DOHH2 (cell line): ENCODE data around the gene PCYOX1L.

Source experiments
- H3F3A ChIP-seq: fragments of 200-600 bp; sonication (generic), shearing (Covaris generic); 2 replicates; pipeline ENCODE4 v1.6.0; 2016; ENCODE audit warnings: antibody characterized with exemption, mild to moderate bottlenecking; ENCODE audit not compliant: control insufficient read depth, insufficient read depth
- H3K27ac ChIP-seq: fragments of 200-600 bp; sonication (generic); 2 replicates; pipeline ENCODE4 v1.5.1; 2014; ENCODE audit warnings: low read depth, mild to moderate bottlenecking, low read length, moderate library complexity
- H3K27me3 ChIP-seq: fragments of 200-600 bp; sonication (generic); 2 replicates; pipeline ENCODE4 v1.6.1; 2014; ENCODE audit warnings: mild to moderate bottlenecking, low read length, mixed read lengths; ENCODE audit not compliant: control insufficient read depth
- H3K36me3 ChIP-seq: fragments of 200-600 bp; sonication (generic); 2 replicates; pipeline ENCODE4 v1.6.1; 2014; ENCODE audit warnings: mild to moderate bottlenecking, low read length, moderate library complexity, mixed read lengths; ENCODE audit not compliant: control insufficient read depth
- H3K4me1 ChIP-seq: fragments of 200-600 bp; sonication (generic); 2 replicates; pipeline ENCODE4 v1.6.1; 2014; ENCODE audit warnings: mild to moderate bottlenecking, low read length, mixed read lengths; ENCODE audit not compliant: control insufficient read depth
- H3K4me2 ChIP-seq: fragments of 200-600 bp; sonication (generic); 2 replicates; pipeline ENCODE4 v1.6.0; 2014; ENCODE audit warnings: mild to moderate bottlenecking, low read length, moderate library complexity
- H3K4me3 ChIP-seq: fragments of 200-600 bp; sonication (generic); 2 replicates; pipeline ENCODE4 v1.5.1; 2014; ENCODE audit warnings: mild to moderate bottlenecking, low read length, mixed read lengths
- H3K79me2 ChIP-seq: fragments of 200-600 bp; sonication (generic); 2 replicates; pipeline ENCODE4 v1.6.1; 2014; ENCODE audit warnings: mild to moderate bottlenecking, low read length, mixed read lengths; ENCODE audit not compliant: control insufficient read depth
- H3K9me2 ChIP-seq: fragments of 200-600 bp; sonication (generic); replicated peaks from 2 replicates; pipeline ENCODE4 v1.6.1; 2014; ENCODE audit warnings: mild to moderate bottlenecking, low read length, mixed read lengths; ENCODE audit not compliant: control insufficient read depth
- H3K9me3 ChIP-seq: fragments of 200-600 bp; sonication (generic); 2 replicates; pipeline ENCODE4 v1.6.1; 2014; ENCODE audit warnings: antibody characterized with exemption, low read length, mixed read lengths; ENCODE audit not compliant: control insufficient read depth, insufficient read depth
- H4K20me1 ChIP-seq: fragments of 200-600 bp; sonication (generic); 2 replicates; pipeline ENCODE4 v1.6.0; 2014; ENCODE audit warnings: low read depth, mild to moderate bottlenecking, antibody characterized with exemption, low read length, moderate library complexity; ENCODE audit not compliant: control insufficient read depth, insufficient read depth
- CTCF ChIP-seq: fragments of 200-600 bp; sonication (generic); IDR thresholded peaks from one replicate; pipeline ENCODE4 v1.5.1; 2014; ENCODE audit warnings: antibody characterized with exemption, mild to moderate bottlenecking, low read depth, low read length; ENCODE audit not compliant: poor library complexity, severe bottlenecking
- EZH2phosphoT487 ChIP-seq: fragments of 200-600 bp; sonication (generic); IDR thresholded peaks from 2 replicates; pipeline ENCODE4 v1.6.1; 2017; ENCODE audit warnings: borderline replicate concordance, mild to moderate bottlenecking, antibody characterized with exemption, low read length, moderate library complexity, mixed read lengths

Gene PCYOX1L

GRCh38 chr5:149362541-149362940, 4.7 kb downstream of the PCYOX1L start:
- H3K27me3 ChIP-seq: no peaks in the 10 kb centered on the region
- no peak overlapping the region for H3K4me3 ChIP-seq
- H3K9me3 ChIP-seq: no peaks in the 10 kb centered on the region
- no peaks in the 10 kb centered on the region for H3K9me2 ChIP-seq
- H3K4me2 ChIP-seq: no peak overlapping the region
- no peak for TF ChIP-seq CTCF
- H3K36me3 ChIP-seq: peaks cover 48% of the 10 kb centered on the region
- H3K79me2 ChIP-seq: peaks cover 26% of the 10 kb centered on the region
- no peaks in the 10 kb centered on the region; the same call in 1 of the 2 replicates for H4K20me1 ChIP-seq
- H3F3A ChIP-seq: no peaks in the 10 kb centered on the region; the same call in 1 of the 2 replicates
- H3K4me1 ChIP-seq: peaks cover 18% of the 10 kb centered on the region
- H3K27ac ChIP-seq: no peak overlapping the region

GRCh38 chr5:149363358-149363757, 5.5 kb downstream of the PCYOX1L start:
- peaks cover 20% of the 10 kb centered on the region for H3K79me2 ChIP-seq
- peaks cover 18% of the 10 kb centered on the region for H3K4me1 ChIP-seq
- H3K36me3 ChIP-seq: peaks cover 51% of the 10 kb centered on the region
- no peaks in the 10 kb centered on the region; the same call in 1 of the 2 replicates for H4K20me1 ChIP-seq
- no peak overlapping the region for H3K4me2 ChIP-seq
- no peak overlapping the region for H3K4me3 ChIP-seq
- no peaks in the 10 kb centered on the region; the same call in 1 of the 2 replicates for H3F3A ChIP-seq
- H3K27ac ChIP-seq: no peak overlapping the region
- no peaks in the 10 kb centered on the region for H3K9me3 ChIP-seq
- H3K9me2 ChIP-seq: no peaks in the 10 kb centered on the region
- H3K27me3 ChIP-seq: no peaks in the 10 kb centered on the region
- TF ChIP-seq CTCF (no peak), EZH2phosphoT487 (no peak)

GRCh38 chr5:149363936-149364335, 6.1 kb downstream of the PCYOX1L start:
- no peaks in the 10 kb centered on the region for H3K9me2 ChIP-seq
- no peak overlapping the region for H3K4me3 ChIP-seq
- TF ChIP-seq CTCF (no peak), EZH2phosphoT487 (no peak)
- H3K9me3 ChIP-seq: no peaks in the 10 kb centered on the region
- H3K4me1 ChIP-seq: peaks cover 12% of the 10 kb centered on the region
- H3K79me2 ChIP-seq: peaks cover 15% of the 10 kb centered on the region
- no peak overlapping the region for H3K4me2 ChIP-seq
- no peaks in the 10 kb centered on the region; the same call in 1 of the 2 replicates for H4K20me1 ChIP-seq
- peaks cover 50% of the 10 kb centered on the region for H3K36me3 ChIP-seq
- no peaks in the 10 kb centered on the region; the same call in 1 of the 2 replicates for H3F3A ChIP-seq
- no peaks in the 10 kb centered on the region for H3K27me3 ChIP-seq
- no peak overlapping the region for H3K27ac ChIP-seq
